GM23338 (cell line): ENCODE measurements around the gene PDZD7. TPM values are rescaled to one million over a fixed set of nuclear protein-coding genes. Genes with fewer than 3 reads are reported as not detected.

ENCODE experiments used
- ATAC-seq: fragments of 200-7000 bp; cut with Tn5 transposase; 3 replicates; pipeline ENCODE4 v1.9.1; 2020
- DNase-seq: peaks from one replicate; pipeline ENCODE4 v3.0.0-alpha.2; 2015; ENCODE audit warnings: low spot score
- H2AFZ ChIP-seq: fragments of 200-600 bp; sonication (generic); 2 replicates; pipeline ENCODE4 v1.8.0; 2016; ENCODE audit warnings: antibody characterized with exemption, mild to moderate bottlenecking, moderate library complexity
- H3F3A ChIP-seq: fragments of 200-600 bp; sonication (generic); replicated peaks from 2 replicates; pipeline ENCODE4 v1.8.0; 2017; ENCODE audit warnings: antibody characterized with exemption, mixed run types, low read depth
- H3K27ac ChIP-seq: fragments of 200-600 bp; sonication (generic); 2 replicates; pipeline ENCODE4 v1.6.1; 2016; ENCODE audit warnings: low read depth
- H3K27me3 ChIP-seq: fragments of 200-600 bp; sonication (generic); 2 replicates; pipeline ENCODE4 v1.8.0; 2016; ENCODE audit warnings: mild to moderate bottlenecking, mixed run types, moderate library complexity; ENCODE audit not compliant: insufficient read depth
- H3K36me3 ChIP-seq: fragments of 200-600 bp; sonication (generic); 2 replicates; pipeline ENCODE4 v1.8.0; 2016; ENCODE audit warnings: mild to moderate bottlenecking; ENCODE audit not compliant: insufficient read depth
- H3K4me1 ChIP-seq: fragments of 200-600 bp; sonication (generic); 2 replicates; pipeline ENCODE4 v1.8.0; 2016; ENCODE audit warnings: mild to moderate bottlenecking, moderate library complexity; ENCODE audit not compliant: insufficient read depth
- H3K4me2 ChIP-seq: fragments of 200-600 bp; sonication (generic); 2 replicates; pipeline ENCODE4 v1.7.1; 2017; ENCODE audit warnings: mixed run types
- H3K4me3 ChIP-seq: fragments of 200-600 bp; sonication (generic); 2 replicates; pipeline ENCODE4 v1.6.1; 2016; ENCODE audit warnings: mixed run types
- H3K79me2 ChIP-seq: fragments of 200-600 bp; sonication (generic); replicated peaks from 2 replicates; pipeline ENCODE4 v1.8.0; 2017; ENCODE audit warnings: mild to moderate bottlenecking; ENCODE audit not compliant: insufficient read depth
- H3K9me2 ChIP-seq: fragments of 200-600 bp; sonication (generic); 2 replicates; pipeline ENCODE4 v1.8.0; 2017; ENCODE audit not compliant: insufficient read depth
- H4K20me1 ChIP-seq: fragments of 200-600 bp; sonication (generic); replicated peaks from 2 replicates; pipeline ENCODE4 v1.8.0; 2017; ENCODE audit warnings: mild to moderate bottlenecking; ENCODE audit not compliant: insufficient read depth
- H3K27ac Mint-ChIP-seq: 2 replicates; pipeline ENCODE4 v1.8.0; 2020; ENCODE audit warnings: inconsistent platforms, mild to moderate bottlenecking, moderate library complexity, mixed read lengths
- H3K27me3 Mint-ChIP-seq: 3 replicates; pipeline ENCODE4 v1.8.0; 2022; ENCODE audit warnings: low read depth, mild to moderate bottlenecking, moderate library complexity, mixed read lengths, inconsistent platforms; ENCODE audit not compliant: insufficient read depth, poor library complexity
- H3K36me3 Mint-ChIP-seq: 3 replicates; pipeline ENCODE4 v1.8.0; 2021; ENCODE audit warnings: low read depth, mild to moderate bottlenecking, inconsistent platforms, moderate library complexity, mixed read lengths
- H3K4me1 Mint-ChIP-seq: 3 replicates; pipeline ENCODE4 v1.8.0; 2020; ENCODE audit warnings: mild to moderate bottlenecking, inconsistent platforms, mixed read lengths
- H3K4me3 Mint-ChIP-seq: 3 replicates; pipeline ENCODE4 v1.8.0; 2021; ENCODE audit warnings: moderate library complexity, mild to moderate bottlenecking, inconsistent platforms, mixed read lengths
- H3K9me3 Mint-ChIP-seq: 3 replicates; pipeline ENCODE4 v1.8.0; 2020; ENCODE audit warnings: moderate library complexity, mild to moderate bottlenecking, inconsistent platforms, mixed read lengths
- CREB1 ChIP-seq: fragments of 250-450 bp; sonication (Bioruptor Pico); IDR thresholded peaks from 2 replicates; pipeline ENCODE4 v1.5.0; 2020; ENCODE audit warnings: low read depth, mild to moderate bottlenecking, moderate library complexity
- CTCF ChIP-seq, 2 experiments: fragments of 200-600 bp in 1 of 2; sonication (generic) in 1 of 2; conservative IDR thresholded peaks; 2 replicates each; pipeline versions ENCODE4 v1.5.1 to v1.6.1; 2016 to 2017; ENCODE audit warnings: antibody characterized with exemption in 2 of 2, low read depth in 2 of 2, mild to moderate bottlenecking in 2 of 2, moderate library complexity in 1 of 2
- EZH2 ChIP-seq: fragments of 200-600 bp; sonication (generic); IDR thresholded peaks from one replicate; pipeline ENCODE4 v1.8.0; 2017; ENCODE audit warnings: antibody characterized with exemption, mild to moderate bottlenecking, low read depth; ENCODE audit not compliant: unreplicated experiment
- EZH2phosphoT487 ChIP-seq: fragments of 200-600 bp; sonication (generic); IDR thresholded peaks from one replicate; pipeline ENCODE4 v1.8.1; 2018; ENCODE audit warnings: antibody characterized with exemption; ENCODE audit not compliant: unreplicated experiment
- JUNB ChIP-seq: IDR thresholded peaks from one replicate; pipeline ENCODE4 v1.6.1; 2016; ENCODE audit warnings: antibody characterized with exemption; ENCODE audit not compliant: unreplicated experiment
- NANOG ChIP-seq: IDR thresholded peaks from 2 replicates; pipeline ENCODE4 v1.6.1; 2016; ENCODE audit warnings: antibody characterized with exemption, borderline replicate concordance
- POLR2AphosphoS5 ChIP-seq: IDR thresholded peaks from 2 replicates; pipeline ENCODE4 v1.6.1; 2016; ENCODE audit warnings: antibody characterized with exemption, low read depth
- STAT1 ChIP-seq: IDR thresholded peaks from one replicate; pipeline ENCODE4 v1.6.1; 2016; ENCODE audit warnings: antibody characterized with exemption; ENCODE audit not compliant: unreplicated experiment
- ZNF114 ChIP-seq: fragments of 250-450 bp; sonication (Bioruptor Pico); IDR thresholded peaks from 2 replicates; pipeline ENCODE4 v1.5.0; 2020; ENCODE audit warnings: mild to moderate bottlenecking, moderate library complexity
- ZNF331 ChIP-seq: fragments of 250-450 bp; sonication (Bioruptor Pico); IDR thresholded peaks from 2 replicates; pipeline ENCODE4 v1.5.0; 2020; ENCODE audit warnings: low read depth, mild to moderate bottlenecking, moderate library complexity
- ZNF462 ChIP-seq: fragments of 250-450 bp; sonication (Bioruptor Pico); IDR thresholded peaks from 2 replicates; pipeline ENCODE4 v1.5.0; 2020; ENCODE audit warnings: mild to moderate bottlenecking, moderate library complexity
- polyA plus RNA-seq: library from polyadenylated mRNA; unstranded; fragments of >200 nt; fragmentation: Nextera tagmentation; extraction: Ambion mirVana; gene quantifications from 2 replicates; pipeline ENCODE4 v1.2.1, GENCODE V29; 2016
- total RNA-seq: library from RNA; depleted of rRNA; stranded (reverse); fragments of >200 nt; shearing (Covaris generic); gene quantifications from 2 replicates; pipeline ENCODE4 v1.2.3, GENCODE V29; 2014
- TF ChIP-seq, protein P1 (sequence below): IDR thresholded peaks from 2 replicates; pipeline ENCODE4 v1.6.1; 2016; ENCODE audit warnings: antibody characterized with exemption
- TF ChIP-seq, protein P2 (sequence below): IDR thresholded peaks from one replicate; pipeline ENCODE4 v1.6.1; 2018; ENCODE audit warnings: antibody characterized with exemption; ENCODE audit not compliant: unreplicated experiment

PDZD7 gene
- total and polyA plus RNA-seq, 2 experiments from 2014 or later, result 1.7 to 2.3 TPM

GRCh38 chr10:100977436-100977835, 53.5 kb downstream of the PDZD7 start:
- Histone ChIP-seq H3K27ac (no peak overlapping the region), H3K9me2 (no peaks in the 10 kb centered on the region), H3K4me1 (no peaks in the 10 kb centered on the region), H3F3A (no peaks in the 10 kb centered on the region), H3K36me3 (no peaks in the 10 kb centered on the region), H3K4me3 (no peak overlapping the region), H3K4me2 (no peak overlapping the region), H3K27me3 (no peaks in the 10 kb centered on the region), H3K79me2 (no peaks in the 10 kb centered on the region), H4K20me1 (no peaks in the 10 kb centered on the region), H2AFZ (no peak overlapping the region)
- Mint-ChIP-seq H3K27me3 (peaks cover 8% of the 10 kb centered on the region), H3K4me3 (no peak overlapping the region), H3K36me3 (peaks cover 3% of the 10 kb centered on the region; the same call in 1 of the 3 replicates), H3K9me3 (no peaks in the 10 kb centered on the region), H3K4me1 (peaks cover 9% of the 10 kb centered on the region; the same call in 2 of the 3 replicates), H3K27ac (no peak overlapping the region)
- DNase-seq (no peak), ATAC-seq (no peak)
- TF ChIP-seq ZNF331, result no peak
- TF ChIP-seq EZH2phosphoT487, result no peak
- TF ChIP-seq, protein P1, sequence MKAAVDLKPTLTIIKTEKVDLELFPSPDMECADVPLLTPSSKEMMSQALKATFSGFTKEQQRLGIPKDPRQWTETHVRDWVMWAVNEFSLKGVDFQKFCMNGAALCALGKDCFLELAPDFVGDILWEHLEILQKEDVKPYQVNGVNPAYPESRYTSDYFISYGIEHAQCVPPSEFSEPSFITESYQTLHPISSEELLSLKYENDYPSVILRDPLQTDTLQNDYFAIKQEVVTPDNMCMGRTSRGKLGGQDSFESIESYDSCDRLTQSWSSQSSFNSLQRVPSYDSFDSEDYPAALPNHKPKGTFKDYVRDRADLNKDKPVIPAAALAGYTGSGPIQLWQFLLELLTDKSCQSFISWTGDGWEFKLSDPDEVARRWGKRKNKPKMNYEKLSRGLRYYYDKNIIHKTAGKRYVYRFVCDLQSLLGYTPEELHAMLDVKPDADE, result no peak
- TF ChIP-seq, protein P2, sequence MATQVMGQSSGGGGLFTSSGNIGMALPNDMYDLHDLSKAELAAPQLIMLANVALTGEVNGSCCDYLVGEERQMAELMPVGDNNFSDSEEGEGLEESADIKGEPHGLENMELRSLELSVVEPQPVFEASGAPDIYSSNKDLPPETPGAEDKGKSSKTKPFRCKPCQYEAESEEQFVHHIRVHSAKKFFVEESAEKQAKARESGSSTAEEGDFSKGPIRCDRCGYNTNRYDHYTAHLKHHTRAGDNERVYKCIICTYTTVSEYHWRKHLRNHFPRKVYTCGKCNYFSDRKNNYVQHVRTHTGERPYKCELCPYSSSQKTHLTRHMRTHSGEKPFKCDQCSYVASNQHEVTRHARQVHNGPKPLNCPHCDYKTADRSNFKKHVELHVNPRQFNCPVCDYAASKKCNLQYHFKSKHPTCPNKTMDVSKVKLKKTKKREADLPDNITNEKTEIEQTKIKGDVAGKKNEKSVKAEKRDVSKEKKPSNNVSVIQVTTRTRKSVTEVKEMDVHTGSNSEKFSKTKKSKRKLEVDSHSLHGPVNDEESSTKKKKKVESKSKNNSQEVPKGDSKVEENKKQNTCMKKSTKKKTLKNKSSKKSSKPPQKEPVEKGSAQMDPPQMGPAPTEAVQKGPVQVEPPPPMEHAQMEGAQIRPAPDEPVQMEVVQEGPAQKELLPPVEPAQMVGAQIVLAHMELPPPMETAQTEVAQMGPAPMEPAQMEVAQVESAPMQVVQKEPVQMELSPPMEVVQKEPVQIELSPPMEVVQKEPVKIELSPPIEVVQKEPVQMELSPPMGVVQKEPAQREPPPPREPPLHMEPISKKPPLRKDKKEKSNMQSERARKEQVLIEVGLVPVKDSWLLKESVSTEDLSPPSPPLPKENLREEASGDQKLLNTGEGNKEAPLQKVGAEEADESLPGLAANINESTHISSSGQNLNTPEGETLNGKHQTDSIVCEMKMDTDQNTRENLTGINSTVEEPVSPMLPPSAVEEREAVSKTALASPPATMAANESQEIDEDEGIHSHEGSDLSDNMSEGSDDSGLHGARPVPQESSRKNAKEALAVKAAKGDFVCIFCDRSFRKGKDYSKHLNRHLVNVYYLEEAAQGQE, result no peak
- no peak for TF ChIP-seq CREB1
- no peak for TF ChIP-seq JUNB
- TF ChIP-seq STAT1, result no peak
- no peak for TF ChIP-seq ZNF114
- no peak for TF ChIP-seq EZH2
- no peak for TF ChIP-seq NANOG
- no peak for TF ChIP-seq CTCF (conservative IDR thresholded peaks at IDR 0.05; ENCODE audit: low read depth in 2 of 2)
- TF ChIP-seq POLR2AphosphoS5, result no peak
- TF ChIP-seq ZNF462 (CRISPR knock-in tag), result no peak
